ENCODE data around the gene RAP1GAP2.
A peak's percentile ranks its signal among the peaks of the same experiment; 100 is the strongest.
"Not testable (repeated sequence)": the region's sequence is repeated elsewhere in the genome, so short reads cannot be mapped to it uniquely, and the experiment has no call there.

RAP1GAP2 gene

GRCh38 chr17:2995886-2996809 is 199.9 kb downstream of the RAP1GAP2 start:
- DNase-seq (ENCODE audit: low read depth in 2 of 2) = no peak

GRCh38 chr17:2996810-2997670 is 200.8 kb downstream of the RAP1GAP2 start:
- DNase-seq (ENCODE audit: low read depth in 2 of 2) = no peak

- not testable (repeated sequence) for DNase-seq (ENCODE audit: low read depth in 2 of 2)
Measured at GRCh38 chr17:2998469-2998901, 202.2 kb downstream of the RAP1GAP2 start.

GRCh38 chr17:3002538-3003295 is 206.5 kb downstream of the RAP1GAP2 start:
- no peak for DNase-seq (ENCODE audit: low read depth in 2 of 2)

GRCh38 chr17:3003296-3004149 is 207.3 kb downstream of the RAP1GAP2 start:
- DNase-seq (ENCODE audit: low read depth in 2 of 2) = no peak

GRCh38 chr17:3004150-3004801 is 208.0 kb downstream of the RAP1GAP2 start:
- peak; percentile 26 to 53 for DNase-seq (ENCODE audit: low read depth in 2 of 2)

- DNase-seq (ENCODE audit: low read depth in 2 of 2) = no peak
Measured at GRCh38 chr17:3004925-3005324, 208.7 kb downstream of the RAP1GAP2 start.

- no peak for DNase-seq (ENCODE audit: low read depth in 2 of 2)
Measured at GRCh38 chr17:3005696-3006095, 209.5 kb downstream of the RAP1GAP2 start.

GRCh38 chr17:3006801-3007200 is 210.6 kb downstream of the RAP1GAP2 start:
- no peak for DNase-seq (ENCODE audit: low read depth in 2 of 2)

- DNase-seq (ENCODE audit: low read depth in 2 of 2) = no peak
Measured at GRCh38 chr17:3007651-3008121, 211.4 kb downstream of the RAP1GAP2 start.

- no peak for DNase-seq (ENCODE audit: low read depth in 2 of 2)
Measured at GRCh38 chr17:3008336-3009288, 212.4 kb downstream of the RAP1GAP2 start.

- no peak for DNase-seq (ENCODE audit: low read depth in 2 of 2)
Measured at GRCh38 chr17:3009411-3009920, 213.2 kb downstream of the RAP1GAP2 start.

GRCh38 chr17:3011891-3012290 is 215.7 kb downstream of the RAP1GAP2 start:
- no peak for DNase-seq (ENCODE audit: low read depth in 2 of 2)

- peak; percentile 34 to 46 for DNase-seq (ENCODE audit: low read depth in 2 of 2)
Measured at GRCh38 chr17:3012926-3013581, 216.8 kb downstream of the RAP1GAP2 start.

GRCh38 chr17:3015890-3016289 is 219.7 kb downstream of the RAP1GAP2 start:
- DNase-seq (ENCODE audit: low read depth in 2 of 2) = no peak

GRCh38 chr17:3017936-3018335 is 221.7 kb downstream of the RAP1GAP2 start:
- DNase-seq (ENCODE audit: low read depth in 2 of 2) = no peak

- no peak for DNase-seq (ENCODE audit: low read depth in 2 of 2)
Measured at GRCh38 chr17:3019761-3020160, 223.5 kb downstream of the RAP1GAP2 start.

- DNase-seq (ENCODE audit: low read depth in 2 of 2) = no peak
Measured at GRCh38 chr17:3020381-3020780, 224.1 kb downstream of the RAP1GAP2 start.

Data from stimulated activated CD4-positive, alpha-beta T cell treated with anti-CD3 and anti-CD28 coated beads, Interleukin-4, amount 100 ng/mL, for 48 hours (primary cell).